ENCODE results near the gene TGFB1I1. TPM values are rescaled to one million over a fixed set of nuclear protein-coding genes. Genes with fewer than 3 reads are reported as not detected.

TGFB1I1 gene
- total and polyA plus RNA-seq, 2 donors (not counting 3 experiments of a cell fraction or from before 2014, with no cell fraction given), result 73.7 to 115 TPM

DNA sequence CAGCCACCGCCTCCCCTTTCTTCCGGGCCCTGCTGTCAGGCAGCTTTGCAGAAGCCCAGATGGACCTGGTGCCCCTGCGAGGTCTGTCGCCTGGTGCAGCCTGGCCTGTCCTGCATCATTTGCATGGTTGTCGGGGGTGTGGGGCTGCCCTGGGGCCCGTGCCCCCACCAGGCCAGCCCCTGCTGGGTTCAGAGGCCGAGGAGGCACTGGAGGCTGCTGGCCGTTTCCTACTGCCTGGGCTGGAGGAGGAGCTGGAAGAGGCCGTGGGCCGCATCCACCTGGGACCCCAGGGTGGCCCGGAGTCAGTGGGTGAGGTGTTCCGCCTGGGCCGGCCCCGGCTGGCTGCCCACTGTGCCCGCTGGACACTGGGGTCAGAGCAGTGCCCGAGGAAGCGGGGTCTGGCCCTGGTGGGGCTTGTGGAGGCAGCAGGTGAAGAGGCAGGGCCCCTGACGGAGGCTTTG is 5.5 kb upstream of the TGFB1I1 start:
- DNase-seq (ENCODE audit: low read depth, low spot score) (no peak), FAIRE-seq (no peak)
- Histone ChIP-seq H3K4me2 (ENCODE audit: insufficient read depth, low read length) (no peak overlapping the region), H3K9me1 (replicated peaks; ENCODE audit: control insufficient read depth, extremely low read depth, insufficient read depth, low read length) (no peaks in the 10 kb centered on the region), H3K9me3 (replicated peaks; ENCODE audit: control insufficient read depth, insufficient read depth, low read length) (no peaks in the 10 kb centered on the region), H3K4me3 (replicated peaks in 1 of 3; ENCODE audit: insufficient read depth in 1 of 3, low read depth in 1 of 3, low read length in 3 of 3) (no peak overlapping the region), H4K20me1 (replicated peaks; ENCODE audit: control insufficient read depth, extremely low read depth, insufficient read depth, low read length) (no peaks in the 10 kb centered on the region), H3K79me2 (ENCODE audit: control insufficient read depth, insufficient read depth, low read length) (peaks cover 4% of the 10 kb centered on the region), H3K9ac (replicated peaks; ENCODE audit: extremely low read depth, insufficient read depth, low read length) (no peak overlapping the region), H2AFZ (ENCODE audit: low read depth, low read length) (no peak overlapping the region), H3K4me1 (ENCODE audit: control insufficient read depth, extremely low read depth, insufficient read depth, low read length) (peaks cover 6% of the 10 kb centered on the region), H3K27me3 (ENCODE audit: control insufficient read depth in 2 of 2, insufficient read depth in 2 of 2, low read length in 2 of 2) (no peaks in the 10 kb centered on the region), H3K36me3 (ENCODE audit: control insufficient read depth in 2 of 2, extremely low read depth in 1 of 2, insufficient read depth in 2 of 2, low read length in 2 of 2) (peaks cover 6 to 27% of the 10 kb centered on the region in 2 experiments), H3K27ac (ENCODE audit: insufficient read depth, low read depth, low read length) (no peak overlapping the region)
- no peak for TF ChIP-seq GATA2 (IDR thresholded peaks at IDR 0.05; ENCODE audit: insufficient read depth, insufficient read length, low read depth, low read length)
- TF ChIP-seq POLR2A (IDR thresholded peaks at IDR 0.05; ENCODE audit: low read depth, low read length), result no peak
- no peak for TF ChIP-seq JUN (IDR thresholded peaks at IDR 0.05; ENCODE audit: borderline replicate concordance, insufficient read depth, insufficient read length, low read depth)
- TF ChIP-seq, protein P1, sequence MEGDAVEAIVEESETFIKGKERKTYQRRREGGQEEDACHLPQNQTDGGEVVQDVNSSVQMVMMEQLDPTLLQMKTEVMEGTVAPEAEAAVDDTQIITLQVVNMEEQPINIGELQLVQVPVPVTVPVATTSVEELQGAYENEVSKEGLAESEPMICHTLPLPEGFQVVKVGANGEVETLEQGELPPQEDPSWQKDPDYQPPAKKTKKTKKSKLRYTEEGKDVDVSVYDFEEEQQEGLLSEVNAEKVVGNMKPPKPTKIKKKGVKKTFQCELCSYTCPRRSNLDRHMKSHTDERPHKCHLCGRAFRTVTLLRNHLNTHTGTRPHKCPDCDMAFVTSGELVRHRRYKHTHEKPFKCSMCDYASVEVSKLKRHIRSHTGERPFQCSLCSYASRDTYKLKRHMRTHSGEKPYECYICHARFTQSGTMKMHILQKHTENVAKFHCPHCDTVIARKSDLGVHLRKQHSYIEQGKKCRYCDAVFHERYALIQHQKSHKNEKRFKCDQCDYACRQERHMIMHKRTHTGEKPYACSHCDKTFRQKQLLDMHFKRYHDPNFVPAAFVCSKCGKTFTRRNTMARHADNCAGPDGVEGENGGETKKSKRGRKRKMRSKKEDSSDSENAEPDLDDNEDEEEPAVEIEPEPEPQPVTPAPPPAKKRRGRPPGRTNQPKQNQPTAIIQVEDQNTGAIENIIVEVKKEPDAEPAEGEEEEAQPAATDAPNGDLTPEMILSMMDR (IDR thresholded peaks at IDR 0.05; ENCODE audit: extremely low read depth in 1 of 2, insufficient read depth in 1 of 2, low read depth in 1 of 2, low read length in 2 of 2), result no peak
- no peak for TF ChIP-seq EZH2 (IDR thresholded peaks at IDR 0.05; ENCODE audit: borderline replicate concordance, low read depth, low read length, severe bottlenecking)
- TF ChIP-seq MYC (IDR thresholded peaks at IDR 0.05; ENCODE audit: low read depth, low read length), result no peak
- TF ChIP-seq FOS (IDR thresholded peaks at IDR 0.05; ENCODE audit: borderline replicate concordance, insufficient read depth, low read length), result no peak
- TF ChIP-seq POLR2AphosphoS5 (IDR thresholded peaks at IDR 0.05; ENCODE audit: insufficient read depth, low read depth, low read length), result no peak
- TF ChIP-seq, protein P2, sequence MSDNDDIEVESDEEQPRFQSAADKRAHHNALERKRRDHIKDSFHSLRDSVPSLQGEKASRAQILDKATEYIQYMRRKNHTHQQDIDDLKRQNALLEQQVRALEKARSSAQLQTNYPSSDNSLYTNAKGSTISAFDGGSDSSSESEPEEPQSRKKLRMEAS (IDR thresholded peaks at IDR 0.05; ENCODE audit: insufficient read depth, insufficient read length), result no peak
- BruUV-seq (replicated peaks), result no TSS peak
- ChIA-PET CTCF (no interaction called here), POLR2A (no interaction called here)
- dilution Hi-C loops (cut with MboI; ENCODE audit: extremely low pct_ligation_motif_present, low sequenced_read_pairs), result no loop called here
- intact Hi-C loops (cut with micrococcal nuclease), result no loop called here
